ENCODE data around the gene FER. TPM values are rescaled to one million over a fixed set of nuclear protein-coding genes. Genes with fewer than 3 reads are reported as not detected.

The FER gene
- total RNA-seq, 1 donor from 2014 or later = 38.2 TPM

- no peak for TF ChIP-seq CTCF (IDR thresholded peaks at IDR 0.05)
- H3K4me1 Mint-ChIP-seq (ENCODE audit: unreplicated experiment) = no peaks in the 10 kb centered on the region
- no peak for DNase-seq (ENCODE audit: extremely low spot score, unreplicated experiment)
- no peaks in the 10 kb centered on the region for H3K27me3 Mint-ChIP-seq (ENCODE audit: unreplicated experiment)
- peaks cover 26% of the 10 kb centered on the region for H3K9me3 Mint-ChIP-seq (ENCODE audit: unreplicated experiment)
- H3K27ac Mint-ChIP-seq (ENCODE audit: unreplicated experiment) = no peak overlapping the region
- H3K4me3 Mint-ChIP-seq (ENCODE audit: unreplicated experiment) = no peak overlapping the region
- H3K36me3 Mint-ChIP-seq (ENCODE audit: unreplicated experiment) = peaks cover 29% of the 10 kb centered on the region
Observed at GRCh38 chr5:108998216-108998615, 250.5 kb downstream of the FER start.

- Mint-ChIP-seq H3K36me3 (ENCODE audit: unreplicated experiment) (no peaks in the 10 kb centered on the region), H3K27ac (ENCODE audit: unreplicated experiment) (no peak overlapping the region), H3K27me3 (ENCODE audit: unreplicated experiment) (no peaks in the 10 kb centered on the region)
Observed at GRCh38 chr5:109003928-109004327, 256.2 kb downstream of the FER start.

GRCh38 chr5:109005297-109006009, 257.8 kb downstream of the FER start:
- H3K27ac Mint-ChIP-seq (ENCODE audit: unreplicated experiment) = no peak overlapping the region
- no peaks in the 10 kb centered on the region for H3K27me3 Mint-ChIP-seq (ENCODE audit: unreplicated experiment)
- no peaks in the 10 kb centered on the region for H3K9me3 Mint-ChIP-seq (ENCODE audit: unreplicated experiment)
- DNase-seq (ENCODE audit: extremely low spot score, unreplicated experiment) = no peak
- TF ChIP-seq CTCF (IDR thresholded peaks at IDR 0.05) = no peak
- H3K36me3 Mint-ChIP-seq (ENCODE audit: unreplicated experiment) = peaks cover 2% of the 10 kb centered on the region
- no peak overlapping the region for H3K4me3 Mint-ChIP-seq (ENCODE audit: unreplicated experiment)
- no peaks in the 10 kb centered on the region for H3K4me1 Mint-ChIP-seq (ENCODE audit: unreplicated experiment)

More at GRCh38 chr5:109003928-109004327, 256.2 kb downstream of the FER start:
- no peaks in the 10 kb centered on the region for H3K4me1 Mint-ChIP-seq (ENCODE audit: unreplicated experiment)
- DNase-seq (ENCODE audit: extremely low spot score, unreplicated experiment) = no peak
- no peaks in the 10 kb centered on the region for H3K9me3 Mint-ChIP-seq (ENCODE audit: unreplicated experiment)
- TF ChIP-seq CTCF (IDR thresholded peaks at IDR 0.05) = no peak
- H3K4me3 Mint-ChIP-seq (ENCODE audit: unreplicated experiment) = no peak overlapping the region

- no peak for DNase-seq (ENCODE audit: extremely low spot score, unreplicated experiment)
- Mint-ChIP-seq H3K4me3 (ENCODE audit: unreplicated experiment) (no peak overlapping the region), H3K36me3 (ENCODE audit: unreplicated experiment) (peaks cover 3% of the 10 kb centered on the region), H3K4me1 (ENCODE audit: unreplicated experiment) (no peaks in the 10 kb centered on the region), H3K9me3 (ENCODE audit: unreplicated experiment) (no peaks in the 10 kb centered on the region), H3K27ac (ENCODE audit: unreplicated experiment) (no peak overlapping the region), H3K27me3 (ENCODE audit: unreplicated experiment) (no peaks in the 10 kb centered on the region)
- no peak for TF ChIP-seq CTCF (IDR thresholded peaks at IDR 0.05)
Observed at GRCh38 chr5:109006129-109006528, 258.4 kb downstream of the FER start.

GRCh38 chr5:109016300-109016699, 268.6 kb downstream of the FER start:
- Mint-ChIP-seq H3K4me1 (ENCODE audit: unreplicated experiment) (peaks cover 4% of the 10 kb centered on the region), H3K4me3 (ENCODE audit: unreplicated experiment) (no peak overlapping the region), H3K27ac (ENCODE audit: unreplicated experiment) (no peak overlapping the region), H3K9me3 (ENCODE audit: unreplicated experiment) (no peaks in the 10 kb centered on the region), H3K36me3 (ENCODE audit: unreplicated experiment) (no peaks in the 10 kb centered on the region), H3K27me3 (ENCODE audit: unreplicated experiment) (no peaks in the 10 kb centered on the region)
- DNase-seq (ENCODE audit: extremely low spot score, unreplicated experiment) = no peak
- no peak for TF ChIP-seq CTCF (IDR thresholded peaks at IDR 0.05)

All from osteocyte (in vitro differentiated cells).